IMR-90 (cell line): ENCODE data around the gene NACC2. TPM values are rescaled to one million over a fixed set of nuclear protein-coding genes. Genes with fewer than 3 reads are reported as not detected.

Source experiments
- ATAC-seq: fragments of 200-7000 bp; cut with Tn5 transposase; 2 replicates; pipeline ENCODE4 v1.9.1; 2020; ENCODE audit warnings: low read depth, mild to moderate bottlenecking, moderate library complexity
- BruUV-seq: library from RNA; stranded (reverse); fragments of 400-500 nt; replicated peaks from 2 replicates; lab custom pipeline; 2021; lab: Mats Ljungman, UMichigan
- CTCF ChIA-PET: fragments of 300-600 bp; formaldehyde crosslinking; extraction: SDS; loops from one replicate; lab custom pipeline; 2021; ENCODE audit warnings: antibody characterized with exemption; lab: Yijun Ruan, JAX
- POLR2A ChIA-PET: fragments of 300-600 bp; sonication (Branson Sonifier 250); formaldehyde crosslinking; loops from one replicate; lab custom pipeline; 2022; ENCODE audit warnings: antibody characterized with exemption; ENCODE audit not compliant: unreplicated experiment; lab: Charles Lee
- DNase-seq: peaks from one replicate; pipeline ENCODE4 v3.0.0; 2013
- H2AFZ ChIP-seq: replicated peaks from 2 replicates; pipeline ENCODE3; 2013; ENCODE audit warnings: low read length, mild to moderate bottlenecking; ENCODE audit not compliant: poor library complexity
- H2AK5ac ChIP-seq: 2 replicates; pipeline ENCODE4 v1.6.1; 2013; ENCODE audit warnings: low read depth, low read length, inconsistent platforms
- H2AK9ac ChIP-seq: replicated peaks from 2 replicates; pipeline ENCODE3; 2013; ENCODE audit warnings: mild to moderate bottlenecking, low read depth, low read length, moderate library complexity; ENCODE audit not compliant: poor library complexity
- H2BK120ac ChIP-seq: 2 replicates; pipeline ENCODE4 v1.6.1; 2013; ENCODE audit warnings: low read depth, low read length, inconsistent platforms
- H2BK15ac ChIP-seq: 3 replicates; pipeline ENCODE4 v1.6.1; 2013; ENCODE audit warnings: low read depth, low read length, inconsistent platforms
- H2BK20ac ChIP-seq: 2 replicates; pipeline ENCODE4 v1.6.1; 2013; ENCODE audit warnings: low read depth, mild to moderate bottlenecking, inconsistent platforms, low read length, moderate library complexity
- H2BK5ac ChIP-seq: 2 replicates; pipeline ENCODE4 v1.6.1; 2013; ENCODE audit warnings: mild to moderate bottlenecking, low read depth, low read length, inconsistent platforms; ENCODE audit not compliant: poor library complexity, severe bottlenecking
- H3K14ac ChIP-seq: replicated peaks from 2 replicates; pipeline ENCODE4 v1.6.1; 2013; ENCODE audit warnings: low read depth, low read length, inconsistent platforms
- H3K18ac ChIP-seq: 2 replicates; pipeline ENCODE4 v1.6.1; 2013; ENCODE audit warnings: low read depth, low read length, control low read depth
- H3K23ac ChIP-seq: 2 replicates; pipeline ENCODE4 v1.6.1; 2013; ENCODE audit warnings: low read depth, low read length, inconsistent platforms
- H3K27ac ChIP-seq: 2 replicates; pipeline ENCODE4 v1.5.1; 2013; ENCODE audit warnings: mild to moderate bottlenecking, control low read depth, low read length; ENCODE audit not compliant: insufficient read depth
- H3K27me3 ChIP-seq: 2 replicates; pipeline ENCODE4 v1.6.1; 2013; ENCODE audit warnings: low read length; ENCODE audit not compliant: control insufficient read depth, insufficient read depth
- H3K36me3 ChIP-seq: 2 replicates; pipeline ENCODE4 v1.6.1; 2013; ENCODE audit warnings: low read length, mixed read lengths; ENCODE audit not compliant: control insufficient read depth, insufficient read depth
- H3K4ac ChIP-seq: 2 replicates; pipeline ENCODE4 v1.6.1; 2013; ENCODE audit warnings: low read depth, low read length, inconsistent platforms
- H3K4me1 ChIP-seq: 2 replicates; pipeline ENCODE4 v1.6.1; 2013; ENCODE audit warnings: low read length, mixed read lengths; ENCODE audit not compliant: control insufficient read depth, insufficient read depth
- H3K4me2 ChIP-seq: 2 replicates; pipeline ENCODE4 v1.6.1; 2013; ENCODE audit warnings: low read depth, mild to moderate bottlenecking, control low read depth, low read length, moderate library complexity
- H3K4me3 ChIP-seq: 2 replicates; pipeline ENCODE4 v1.5.1; 2013; ENCODE audit warnings: low read depth, mild to moderate bottlenecking, control low read depth, low read length, moderate library complexity; ENCODE audit not compliant: insufficient read depth
- H3K56ac ChIP-seq: 2 replicates; pipeline ENCODE4 v1.6.1; 2013; ENCODE audit warnings: low read length, inconsistent platforms; ENCODE audit not compliant: insufficient read depth; ENCODE audit errors: extremely low read depth
- H3K79me1 ChIP-seq, 2 experiments: 2 replicates each; pipeline ENCODE4 v1.6.1; 2013; ENCODE audit warnings: low read length in 2 of 2, inconsistent platforms in 1 of 2, low read depth in 1 of 2
- H3K9ac ChIP-seq: 2 replicates; pipeline ENCODE4 v1.6.1; 2013; ENCODE audit warnings: low read depth, low read length, control low read depth
- H3K9me1 ChIP-seq: 2 replicates; pipeline ENCODE4 v1.6.1; 2013; ENCODE audit warnings: low read length, inconsistent platforms; ENCODE audit not compliant: insufficient read depth
- H3K9me3 ChIP-seq: 2 replicates; pipeline ENCODE4 v1.6.1; 2013; ENCODE audit warnings: low read length; ENCODE audit not compliant: control insufficient read depth, insufficient read depth
- H4K20me1 ChIP-seq: 2 replicates; pipeline ENCODE4 v1.6.1; 2013; ENCODE audit warnings: low read length, inconsistent platforms; ENCODE audit not compliant: insufficient read depth
- H4K5ac ChIP-seq: 2 replicates; pipeline ENCODE4 v1.6.1; 2013; ENCODE audit warnings: mild to moderate bottlenecking, low read depth, low read length, control low read depth
- H4K8ac ChIP-seq, 2 experiments: 2 replicates each; pipeline ENCODE4 v1.6.1; 2013; ENCODE audit warnings: low read depth in 2 of 2, low read length in 2 of 2, control low read depth in 1 of 2, inconsistent platforms in 1 of 2
- H4K91ac ChIP-seq: 2 replicates; pipeline ENCODE4 v1.6.1; 2013; ENCODE audit warnings: low read depth, low read length, inconsistent platforms; ENCODE audit not compliant: insufficient read depth
- WGBS, 2 experiments: methylation state at CpG; one replicate each; pipeline versions ENCODE4 v1.1.5 to v1.1.7; 2013; ENCODE audit warnings: missing lambda C conversion rate in 2 of 2; ENCODE audit not compliant: insufficient read length in 1 of 2; ENCODE audit errors: extremely low coverage in 2 of 2; 5-methylcytosine and 5-hydroxymethylcytosine counted together
- dilution Hi-C: fragments of 300-500 bp; cut with HindIII; formaldehyde crosslinking; loops from one replicate; pipeline ENCODE4 v1.14.3; 2018; ENCODE audit warnings: low sequenced_read_pairs; ENCODE audit not compliant: unreplicated experiment
- in situ Hi-C: fragments of 300-500 bp; cut with MboI; formaldehyde crosslinking; loops from 3 replicates; pipeline ENCODE4 v1.14.3; 2019; ENCODE audit warnings: low sequenced_read_pairs, inconsistent platforms, mixed read lengths
- intact Hi-C: fragments of 100-400 bp; cut with micrococcal nuclease; formaldehyde crosslinking; loops from 2 replicates; pipeline ENCODE4 v1.10.0; 2022
- polyA plus RNA-seq, 3 experiments: library from polyadenylated mRNA; depleted of rRNA; stranded (reverse); fragments of >200 nt; gene quantifications; 2 replicates each; pipeline ENCODE4 v1.2.3, GENCODE V29; 2012; ENCODE audit warnings: low replicate concordance in 1 of 3
- total RNA-seq: library from RNA; depleted of rRNA; stranded (reverse); fragments of >200 nt; gene quantifications from 2 replicates; pipeline ENCODE4 v1.2.3, GENCODE V29; 2012
- TF ChIP-seq, protein P1 (sequence below): fragments of 150-350 bp; IDR thresholded peaks from 2 replicates; pipeline ENCODE4 v1.6.1; 2017; ENCODE audit warnings: mild to moderate bottlenecking, antibody characterized with exemption, low read length, low read depth

NACC2 gene
- total and polyA plus RNA-seq, 2 of the 4 experiments (the other 2 are of a cell fraction): 7.9 to 19.0 TPM

DNA sequence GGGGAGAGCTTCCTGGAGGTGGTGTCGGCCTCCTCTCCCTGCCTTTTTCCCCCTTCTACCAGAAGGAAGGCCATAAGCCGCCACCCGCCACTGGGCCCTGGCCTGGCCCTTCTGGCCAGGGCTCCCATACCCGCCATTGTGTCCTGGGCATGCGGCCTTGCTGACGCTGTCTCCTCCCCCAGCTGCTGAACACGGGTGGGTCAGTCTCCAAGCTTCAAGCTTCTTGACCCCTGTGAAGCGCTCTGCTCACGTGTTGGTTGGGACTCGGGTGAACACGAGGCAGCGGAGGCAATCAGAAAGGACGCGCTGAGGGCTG lies 109.7 kb downstream of the NACC2 start:
- DNase-seq (no peak), ATAC-seq (no peak)
- Histone ChIP-seq H2BK120ac (no peak overlapping the region), H3K27me3 (peaks cover 11% of the 10 kb centered on the region; the same call in 1 of the 2 replicates), H3K23ac (no peak overlapping the region), H3K36me3 (no peaks in the 10 kb centered on the region), H4K8ac (no peak overlapping the region), H4K20me1 (no peaks in the 10 kb centered on the region), H2AFZ (no peak overlapping the region), H2BK20ac (no peak overlapping the region), H3K56ac (no peak overlapping the region), H3K4me3 (no peak overlapping the region), H3K14ac (no peak overlapping the region), H3K4me1 (no peaks in the 10 kb centered on the region), H3K9me3 (no peaks in the 10 kb centered on the region), H2BK5ac (no peak overlapping the region), H3K79me1 (no peaks in the 10 kb centered on the region), H3K18ac (no peak overlapping the region), H3K9ac (no peak overlapping the region), H3K9me1 (no peaks in the 10 kb centered on the region), H2AK5ac (no peak overlapping the region), H2AK9ac (no peak overlapping the region), H3K4me2 (no peak overlapping the region), H2BK15ac (no peak overlapping the region), H4K5ac (no peak overlapping the region), H4K91ac (no peak overlapping the region), H3K27ac (no peak overlapping the region), H3K4ac (no peak overlapping the region)
- 82% methylated on average over 9 of the region's 14 CpGs; no CpG with 5 or more reads in 1 of the 2 experiments for WGBS, 2 experiments
- ChIA-PET POLR2A (no interaction called here), CTCF (no interaction called here)
- dilution Hi-C loops: no loop called here
- no TSS peak for BruUV-seq
- in situ Hi-C loops: no loop called here
- intact Hi-C loops: no loop called here
- TF ChIP-seq, protein P1, sequence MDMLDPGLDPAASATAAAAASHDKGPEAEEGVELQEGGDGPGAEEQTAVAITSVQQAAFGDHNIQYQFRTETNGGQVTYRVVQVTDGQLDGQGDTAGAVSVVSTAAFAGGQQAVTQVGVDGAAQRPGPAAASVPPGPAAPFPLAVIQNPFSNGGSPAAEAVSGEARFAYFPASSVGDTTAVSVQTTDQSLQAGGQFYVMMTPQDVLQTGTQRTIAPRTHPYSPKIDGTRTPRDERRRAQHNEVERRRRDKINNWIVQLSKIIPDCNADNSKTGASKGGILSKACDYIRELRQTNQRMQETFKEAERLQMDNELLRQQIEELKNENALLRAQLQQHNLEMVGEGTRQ: no peak
